GM18868 (cell line): ENCODE measurements around the gene SOX6.

Experiments
- ATAC-seq: cut with Tn5 transposase; IDR thresholded peaks from one replicate; pipeline ENCODE4 v1.9.1; 2021; ENCODE audit warnings: mild to moderate bottlenecking, moderate library complexity; ENCODE audit not compliant: unreplicated experiment

Gene SOX6

DNA sequence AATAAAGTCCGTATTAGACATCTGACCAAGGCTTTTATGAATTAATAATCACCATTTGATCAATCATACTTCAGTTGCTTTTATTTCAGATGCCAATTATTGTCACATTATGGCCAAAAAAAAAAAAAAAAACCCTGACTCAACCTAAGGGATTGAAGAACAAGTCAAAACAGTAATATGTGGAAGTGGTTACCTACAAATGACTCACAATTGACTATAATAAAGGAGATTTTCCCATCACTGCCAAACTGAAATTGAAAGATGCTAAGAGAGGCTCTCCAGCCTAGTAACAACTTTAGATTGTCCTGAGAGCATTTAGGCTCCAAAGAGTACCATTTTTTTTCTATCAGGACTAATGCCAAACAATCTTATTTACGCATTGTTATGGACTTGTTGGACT is 35.2 kb downstream of the SOX6 start:
- ATAC-seq, result no peak

DNA sequence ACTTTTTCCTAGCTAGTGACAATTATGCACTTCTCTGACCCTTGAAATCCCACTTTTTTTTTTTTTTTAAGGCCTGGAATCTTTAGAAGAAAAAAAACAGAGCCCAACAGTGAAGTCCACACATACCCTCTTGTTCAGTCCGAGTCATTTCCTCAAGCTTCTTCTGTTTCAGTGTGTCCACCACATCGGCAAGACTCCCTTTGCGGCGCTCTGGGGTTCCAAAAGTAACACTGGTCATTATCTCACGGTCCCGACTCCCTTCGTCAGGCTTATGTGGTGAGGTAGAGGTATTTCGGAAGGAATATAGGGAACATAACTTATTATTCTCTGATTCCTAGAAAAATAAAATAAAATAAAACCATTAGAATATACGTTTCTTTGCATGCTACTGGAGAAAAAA is 38.0 kb downstream of the SOX6 start:
- ATAC-seq, result no peak

DNA sequence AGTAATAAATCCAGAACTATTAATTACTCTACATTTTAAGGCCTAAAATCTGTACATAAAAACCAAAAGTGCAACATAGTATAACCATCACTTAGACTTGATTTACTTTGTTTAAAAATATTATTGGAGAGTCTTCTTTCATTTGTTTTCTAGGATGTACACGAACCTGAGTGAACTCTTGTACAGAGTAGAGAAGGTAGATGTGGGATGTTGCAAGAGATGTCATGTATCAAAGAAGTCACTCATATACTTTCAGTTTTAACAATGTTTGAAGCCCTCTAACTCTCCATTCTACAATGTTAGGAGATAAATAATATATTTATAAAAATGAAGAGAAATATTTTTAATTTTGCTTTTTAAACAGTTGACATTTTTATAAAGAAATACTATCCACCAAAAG is 38.6 kb downstream of the SOX6 start:
- ATAC-seq, result no peak

GRCh38 chr11:16313846-16314245 is 42.5 kb downstream of the SOX6 start:
- ATAC-seq, result no peak

DNA sequence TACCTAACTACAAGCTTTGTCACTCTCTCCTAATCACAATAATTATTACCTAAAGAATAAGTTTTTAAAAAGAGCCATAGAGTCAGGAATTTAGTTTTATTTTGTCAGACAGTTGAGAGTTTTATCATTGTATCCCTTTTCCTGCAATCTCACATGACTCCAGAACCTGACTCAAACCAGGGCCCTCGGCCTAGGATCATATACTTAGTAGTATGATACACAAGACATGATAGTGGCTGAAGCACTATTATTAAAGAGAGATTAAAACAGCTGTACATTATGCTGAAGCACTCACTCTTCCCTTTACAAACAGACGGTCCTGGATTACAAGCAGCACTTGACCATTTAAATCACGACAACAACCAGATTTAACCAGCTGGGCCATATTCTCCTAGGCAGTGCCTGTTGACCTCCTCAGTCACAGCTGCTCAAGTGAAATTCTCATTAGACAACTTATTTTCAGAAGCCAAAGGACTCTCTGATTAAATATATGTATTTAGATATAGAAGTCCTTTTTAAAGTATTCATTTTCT is 44.0 kb downstream of the SOX6 start:
- ATAC-seq, result no peak

DNA sequence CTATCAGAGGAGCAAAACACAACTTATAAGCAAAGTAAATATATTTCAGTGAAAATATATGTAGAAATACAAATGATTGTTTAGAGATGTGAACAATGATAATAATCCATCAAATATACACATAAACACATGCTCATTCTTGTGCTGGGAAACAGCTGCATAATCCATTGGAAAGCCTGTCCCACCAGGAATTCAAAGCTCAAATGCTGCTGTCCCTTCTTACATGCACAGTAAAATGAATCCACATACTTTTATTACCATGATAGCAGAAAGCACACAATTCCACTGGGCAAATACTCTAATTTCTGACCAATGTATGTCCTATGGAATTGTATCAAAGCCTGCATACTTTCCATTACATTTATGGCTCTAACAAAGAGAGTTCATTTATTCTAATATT is 44.5 kb downstream of the SOX6 start:
- ATAC-seq, result no peak

- ATAC-seq, result no peak
Measured at GRCh38 chr11:16310943-16311342, 45.4 kb downstream of the SOX6 start.

- ATAC-seq, result no peak
Measured at GRCh38 chr11:16309226-16309625, 47.1 kb downstream of the SOX6 start.

GRCh38 chr11:16301462-16301861 is 54.9 kb downstream of the SOX6 start:
- no peak for ATAC-seq

- ATAC-seq, result no peak
Measured at GRCh38 chr11:16299884-16300782, 56.2 kb downstream of the SOX6 start.

- no peak for ATAC-seq
Measured at GRCh38 chr11:16299390-16299789, 57.0 kb downstream of the SOX6 start.

GRCh38 chr11:16297332-16297731 is 59.0 kb downstream of the SOX6 start:
- ATAC-seq, result no peak

DNA sequence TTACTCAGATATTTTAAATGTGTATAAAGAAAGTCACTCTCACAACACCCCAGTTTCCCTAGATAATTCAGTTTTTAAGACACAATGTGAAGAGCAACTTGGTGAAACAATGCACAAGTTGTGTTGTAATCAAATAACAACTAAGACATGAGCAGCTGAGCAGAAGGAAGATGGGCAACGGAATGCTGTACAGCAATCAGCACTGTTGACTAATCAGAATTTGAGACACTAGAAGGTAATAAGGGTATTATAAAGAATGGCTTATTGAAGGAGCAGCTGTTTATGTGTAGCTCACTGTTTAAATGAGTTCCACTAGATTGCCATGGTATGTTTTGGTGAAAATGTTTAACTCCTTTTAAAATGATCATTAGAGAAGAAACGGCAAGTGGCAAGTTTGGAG is 60.1 kb downstream of the SOX6 start:
- ATAC-seq, result no peak

GRCh38 chr11:16295592-16295991 is 60.8 kb downstream of the SOX6 start:
- no peak for ATAC-seq

GRCh38 chr11:16293204-16293681 is 63.1 kb downstream of the SOX6 start:
- ATAC-seq, result no peak

DNA sequence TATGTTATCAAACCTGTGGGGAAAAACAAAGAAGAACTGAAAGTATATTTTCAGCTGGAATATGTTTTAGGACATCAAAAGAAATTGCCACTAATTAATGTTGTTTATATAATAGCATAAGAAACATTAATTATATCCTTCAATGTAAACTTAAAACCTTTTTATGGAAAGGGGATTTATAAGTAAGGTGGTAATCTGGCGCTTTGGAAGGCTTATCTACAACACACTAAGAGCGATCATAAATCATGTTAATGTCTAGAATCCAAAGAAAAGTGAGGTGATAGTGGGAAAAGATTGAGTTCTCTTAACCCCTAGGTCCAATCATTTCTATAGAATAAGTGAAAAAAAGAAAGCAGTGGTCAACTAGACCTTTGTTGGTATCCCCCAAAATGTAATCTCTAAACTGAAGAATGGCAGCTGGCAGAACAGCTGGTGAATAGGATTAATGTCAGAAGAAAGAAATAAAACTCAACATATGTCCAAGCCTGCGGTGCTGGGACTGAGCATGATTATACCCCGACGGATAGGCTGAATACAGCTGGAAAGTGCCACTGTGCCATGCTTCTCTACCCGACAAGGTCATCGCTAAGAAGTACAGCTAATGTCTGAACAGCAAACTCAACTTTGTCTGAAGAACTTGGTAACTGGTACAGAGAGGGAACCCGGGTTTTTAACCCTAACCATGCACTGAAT is 64.0 kb downstream of the SOX6 start:
- no peak for ATAC-seq

- ATAC-seq, result no peak
Measured at GRCh38 chr11:16291729-16292128, 64.6 kb downstream of the SOX6 start.

- no peak for ATAC-seq
Measured at GRCh38 chr11:16289541-16289940, 66.8 kb downstream of the SOX6 start.

- no peak for ATAC-seq
Measured at GRCh38 chr11:16287630-16288280, 68.6 kb downstream of the SOX6 start.

GRCh38 chr11:16286095-16286494 is 70.3 kb downstream of the SOX6 start:
- ATAC-seq, result no peak

DNA sequence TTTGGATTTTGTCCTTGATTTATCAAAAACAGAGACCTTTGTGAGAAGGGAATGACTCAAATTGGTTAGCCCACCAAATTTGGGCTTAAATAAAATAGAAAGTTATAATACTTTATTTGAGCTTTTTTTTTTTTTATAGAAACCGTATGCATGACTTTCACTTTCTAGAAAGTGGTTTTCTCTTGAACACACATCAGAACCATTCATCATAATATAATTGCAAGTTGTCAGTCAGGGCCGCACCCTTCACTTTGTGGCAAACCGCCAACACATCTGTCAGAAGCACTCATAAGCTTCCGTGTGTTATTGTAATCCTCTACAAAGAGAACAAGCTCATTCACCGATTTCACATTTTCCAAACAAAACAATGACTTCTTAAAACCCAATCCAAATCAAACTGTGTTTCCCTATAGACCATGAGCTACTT is 76.1 kb downstream of the SOX6 start:
- ATAC-seq, result no peak
